PFSK-1 (cell line): ENCODE measurements around the gene FAT1.

Source experiments
- POLR2AphosphoS5 ChIP-seq: IDR thresholded peaks from 2 replicates; pipeline ENCODE4 v1.6.1; 2012; ENCODE audit warnings: low read depth, mild to moderate bottlenecking, control low read depth, low read length, moderate library complexity
- SIN3A ChIP-seq: IDR thresholded peaks from 2 replicates; pipeline ENCODE4 v1.6.1; 2012; ENCODE audit warnings: mild to moderate bottlenecking, low read length, moderate library complexity, borderline replicate concordance; ENCODE audit not compliant: insufficient read depth
- TAF1 ChIP-seq: IDR thresholded peaks from 2 replicates; pipeline ENCODE4 v1.6.1; 2012; ENCODE audit warnings: low read length, control low read depth, borderline replicate concordance; ENCODE audit not compliant: insufficient read depth
- TF ChIP-seq, protein P1 (sequence below), 2 experiments: IDR thresholded peaks; 2 replicates each; pipeline versions ENCODE4 v1.6.1 to v1.8.0; 2011 to 2012; ENCODE audit warnings: low read depth in 2 of 2, low read length in 2 of 2, control low read depth in 1 of 2, inconsistent platforms in 1 of 2, mild to moderate bottlenecking in 1 of 2, moderate library complexity in 1 of 2; ENCODE audit not compliant: insufficient read depth in 1 of 2

DNA sequence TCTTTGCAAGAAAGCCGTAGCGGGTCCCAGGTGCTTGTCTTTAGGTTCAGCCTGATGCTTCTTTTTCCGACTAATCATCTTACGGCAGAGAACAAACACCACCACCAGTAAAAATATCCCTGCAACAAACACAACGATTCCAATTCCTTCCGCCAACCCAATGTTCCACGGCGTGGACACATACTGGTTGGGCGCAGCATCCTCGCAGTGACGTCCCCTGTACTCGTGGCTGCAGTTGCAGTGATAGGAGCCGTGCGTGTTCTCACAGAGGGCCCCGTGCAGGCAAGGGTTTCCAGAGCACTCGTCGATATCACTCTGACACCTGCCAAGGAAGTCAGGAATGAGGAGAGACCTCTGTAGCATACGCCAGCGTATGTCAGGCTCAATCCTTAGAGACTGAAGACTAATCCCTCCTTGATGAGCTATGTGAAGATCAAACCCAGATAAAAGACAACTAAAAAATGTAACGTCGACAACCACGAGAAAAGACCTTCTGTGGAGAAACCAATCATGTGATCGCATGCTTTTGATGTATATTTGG is 126.7 kb downstream of the FAT1 start:
- TF ChIP-seq SIN3A (no peak), POLR2AphosphoS5 (no peak), TAF1 (no peak)
- TF ChIP-seq, protein P1, sequence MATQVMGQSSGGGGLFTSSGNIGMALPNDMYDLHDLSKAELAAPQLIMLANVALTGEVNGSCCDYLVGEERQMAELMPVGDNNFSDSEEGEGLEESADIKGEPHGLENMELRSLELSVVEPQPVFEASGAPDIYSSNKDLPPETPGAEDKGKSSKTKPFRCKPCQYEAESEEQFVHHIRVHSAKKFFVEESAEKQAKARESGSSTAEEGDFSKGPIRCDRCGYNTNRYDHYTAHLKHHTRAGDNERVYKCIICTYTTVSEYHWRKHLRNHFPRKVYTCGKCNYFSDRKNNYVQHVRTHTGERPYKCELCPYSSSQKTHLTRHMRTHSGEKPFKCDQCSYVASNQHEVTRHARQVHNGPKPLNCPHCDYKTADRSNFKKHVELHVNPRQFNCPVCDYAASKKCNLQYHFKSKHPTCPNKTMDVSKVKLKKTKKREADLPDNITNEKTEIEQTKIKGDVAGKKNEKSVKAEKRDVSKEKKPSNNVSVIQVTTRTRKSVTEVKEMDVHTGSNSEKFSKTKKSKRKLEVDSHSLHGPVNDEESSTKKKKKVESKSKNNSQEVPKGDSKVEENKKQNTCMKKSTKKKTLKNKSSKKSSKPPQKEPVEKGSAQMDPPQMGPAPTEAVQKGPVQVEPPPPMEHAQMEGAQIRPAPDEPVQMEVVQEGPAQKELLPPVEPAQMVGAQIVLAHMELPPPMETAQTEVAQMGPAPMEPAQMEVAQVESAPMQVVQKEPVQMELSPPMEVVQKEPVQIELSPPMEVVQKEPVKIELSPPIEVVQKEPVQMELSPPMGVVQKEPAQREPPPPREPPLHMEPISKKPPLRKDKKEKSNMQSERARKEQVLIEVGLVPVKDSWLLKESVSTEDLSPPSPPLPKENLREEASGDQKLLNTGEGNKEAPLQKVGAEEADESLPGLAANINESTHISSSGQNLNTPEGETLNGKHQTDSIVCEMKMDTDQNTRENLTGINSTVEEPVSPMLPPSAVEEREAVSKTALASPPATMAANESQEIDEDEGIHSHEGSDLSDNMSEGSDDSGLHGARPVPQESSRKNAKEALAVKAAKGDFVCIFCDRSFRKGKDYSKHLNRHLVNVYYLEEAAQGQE (IDR thresholded peaks at IDR 0.05; ENCODE audit: insufficient read depth in 1 of 2, low read depth in 2 of 2, low read length in 2 of 2), result no peak
